MM.1S (cell line): ENCODE data around the gene ATMIN.

Source experiments
- DNase-seq: peaks from one replicate; pipeline ENCODE4 v3.0.0-alpha.2; 2015
- H2AFZ ChIP-seq: fragments of 300-600 bp; sonication (generic); 2 replicates; pipeline ENCODE4 v1.6.0; 2016; ENCODE audit warnings: antibody characterized with exemption, low read length
- H3F3A ChIP-seq: fragments of 300-600 bp; sonication (generic); 2 replicates; pipeline ENCODE4 v1.6.1; 2016; ENCODE audit warnings: mild to moderate bottlenecking, antibody characterized with exemption, low read length, moderate library complexity, mixed read lengths; ENCODE audit not compliant: insufficient read depth
- H3K27ac ChIP-seq: fragments of 300-600 bp; sonication (generic); 2 replicates; pipeline ENCODE4 v1.5.1; 2016; ENCODE audit warnings: mild to moderate bottlenecking, low read length
- H3K27me3 ChIP-seq: fragments of 300-600 bp; sonication (generic); replicated peaks from 2 replicates; pipeline ENCODE4 v1.6.0; 2016; ENCODE audit warnings: low read length; ENCODE audit not compliant: insufficient read depth
- H3K36me3 ChIP-seq: fragments of 300-600 bp; sonication (generic); replicated peaks from 2 replicates; pipeline ENCODE4 v1.6.1; 2016; ENCODE audit warnings: mild to moderate bottlenecking, low read length, mixed read lengths; ENCODE audit not compliant: insufficient read depth
- H3K4me1 ChIP-seq: fragments of 300-600 bp; sonication (generic); 2 replicates; pipeline ENCODE4 v1.6.1; 2016; ENCODE audit warnings: low read length, mixed read lengths
- H3K4me2 ChIP-seq: fragments of 300-600 bp; sonication (generic); 2 replicates; pipeline ENCODE4 v1.6.0; 2016; ENCODE audit warnings: low read depth, low read length
- H3K4me3 ChIP-seq: fragments of 300-600 bp; sonication (generic); 2 replicates; pipeline ENCODE4 v1.5.1; 2016; ENCODE audit warnings: low read length, mixed read lengths
- H3K79me2 ChIP-seq: fragments of 300-600 bp; sonication (generic); 2 replicates; pipeline ENCODE4 v1.6.1; 2016; ENCODE audit warnings: mixed run types, low read length, mixed read lengths
- H3K9ac ChIP-seq: fragments of 300-600 bp; sonication (generic); 2 replicates; pipeline ENCODE4 v1.6.1; 2016; ENCODE audit warnings: low read length, mixed read lengths
- H3K9me2 ChIP-seq: fragments of 300-600 bp; sonication (generic); replicated peaks from 2 replicates; pipeline ENCODE4 v1.6.1; 2016; ENCODE audit warnings: mild to moderate bottlenecking, low read length, mixed read lengths; ENCODE audit not compliant: insufficient read depth
- H3K9me3 ChIP-seq: fragments of 300-600 bp; sonication (generic); replicated peaks from 2 replicates; pipeline ENCODE4 v1.6.1; 2016; ENCODE audit warnings: mild to moderate bottlenecking, low read length, mixed read lengths; ENCODE audit not compliant: insufficient read depth
- H4K20me1 ChIP-seq: fragments of 300-600 bp; sonication (generic); 2 replicates; pipeline ENCODE4 v1.6.1; 2016; ENCODE audit warnings: mild to moderate bottlenecking, low read length, moderate library complexity, mixed read lengths; ENCODE audit not compliant: insufficient read depth
- CTCF ChIP-seq: fragments of 300-600 bp; sonication (generic); IDR thresholded peaks from 2 replicates; pipeline ENCODE4 v1.5.1; 2016; ENCODE audit warnings: antibody characterized with exemption, low read length, mixed read lengths
- EZH2 ChIP-seq: fragments of 300-600 bp; sonication (generic); optimal IDR thresholded peaks from 2 replicates; pipeline ENCODE3; 2017; ENCODE audit warnings: low read depth, mild to moderate bottlenecking, antibody characterized with exemption, low read length, mixed read lengths
- EZH2phosphoT487 ChIP-seq: fragments of 300-600 bp; sonication (generic); IDR thresholded peaks from 2 replicates; pipeline ENCODE4 v1.6.1; 2018; ENCODE audit warnings: antibody characterized with exemption, low read length

The ATMIN gene

GRCh38 chr16:81081014-81081413 lies 45.4 kb downstream of the ATMIN start:
- no peaks in the 10 kb centered on the region for H3F3A ChIP-seq

GRCh38 chr16:81088836-81089235 lies 53.2 kb downstream of the ATMIN start:
- Histone ChIP-seq H3K9ac (no peak overlapping the region), H3K79me2 (no peaks in the 10 kb centered on the region), H3K36me3 (no peaks in the 10 kb centered on the region), H3K9me3 (no peaks in the 10 kb centered on the region), H3K27me3 (no peaks in the 10 kb centered on the region), H3F3A (no peaks in the 10 kb centered on the region), H3K4me2 (no peak overlapping the region), H2AFZ (no peak overlapping the region), H3K27ac (no peak overlapping the region), H4K20me1 (no peaks in the 10 kb centered on the region), H3K9me2 (no peaks in the 10 kb centered on the region), H3K4me3 (no peak overlapping the region), H3K4me1 (no peaks in the 10 kb centered on the region)
- TF ChIP-seq EZH2, result no peak
- no peak for TF ChIP-seq EZH2phosphoT487
- no peak for TF ChIP-seq CTCF
- DNase-seq, result no peak

More at GRCh38 chr16:81081014-81081413, 45.4 kb downstream of the ATMIN start:
- H3K27me3 ChIP-seq, result no peaks in the 10 kb centered on the region
- TF ChIP-seq CTCF (no peak), EZH2phosphoT487 (no peak)
- H2AFZ ChIP-seq, result no peak overlapping the region
- no peaks in the 10 kb centered on the region for H3K9me2 ChIP-seq
- no peak for DNase-seq
- H3K27ac ChIP-seq, result no peak overlapping the region
- no peaks in the 10 kb centered on the region for H3K36me3 ChIP-seq
- H3K9ac ChIP-seq, result no peak overlapping the region
- H3K4me3 ChIP-seq, result no peak overlapping the region
- no peaks in the 10 kb centered on the region for H3K4me1 ChIP-seq
- no peaks in the 10 kb centered on the region for H4K20me1 ChIP-seq
- no peaks in the 10 kb centered on the region for H3K79me2 ChIP-seq
- no peaks in the 10 kb centered on the region for H3K9me3 ChIP-seq
- no peak overlapping the region for H3K4me2 ChIP-seq

- Histone ChIP-seq H2AFZ (no peak overlapping the region), H3K9ac (no peak overlapping the region), H3F3A (no peaks in the 10 kb centered on the region), H3K4me2 (no peak overlapping the region), H3K4me1 (no peaks in the 10 kb centered on the region), H4K20me1 (no peaks in the 10 kb centered on the region), H3K36me3 (no peaks in the 10 kb centered on the region), H3K27me3 (no peaks in the 10 kb centered on the region), H3K4me3 (no peak overlapping the region), H3K79me2 (no peaks in the 10 kb centered on the region), H3K9me2 (no peaks in the 10 kb centered on the region), H3K27ac (no peak overlapping the region), H3K9me3 (no peaks in the 10 kb centered on the region)
- TF ChIP-seq EZH2phosphoT487 (no peak), EZH2 (no peak), CTCF (no peak)
- no peak for DNase-seq
These were observed 59.2 kb downstream of the ATMIN start for GRCh38 chr16:81094771-81095251.

GRCh38 chr16:81095653-81095952 lies 60.0 kb downstream of the ATMIN start:
- no peak overlapping the region for H2AFZ ChIP-seq
- H3K27me3 ChIP-seq, result no peaks in the 10 kb centered on the region
- no peaks in the 10 kb centered on the region for H3K79me2 ChIP-seq
- TF ChIP-seq EZH2, result no peak
- TF ChIP-seq EZH2phosphoT487, result no peak
- no peak for TF ChIP-seq CTCF
- no peaks in the 10 kb centered on the region for H3K36me3 ChIP-seq
- H3K9me3 ChIP-seq, result no peaks in the 10 kb centered on the region
- no peaks in the 10 kb centered on the region for H3K9me2 ChIP-seq
- H3K9ac ChIP-seq, result peak overlapping the region; percentile 55
- no peaks in the 10 kb centered on the region for H4K20me1 ChIP-seq
- peak overlapping the region; percentile 73 for H3K4me3 ChIP-seq
- no peak for DNase-seq
- peak overlapping the region; percentile 60; the same call in 1 of the 2 replicates for H3K4me2 ChIP-seq
- no peak overlapping the region for H3K27ac ChIP-seq
- no peaks in the 10 kb centered on the region for H3F3A ChIP-seq
- H3K4me1 ChIP-seq, result no peaks in the 10 kb centered on the region
